Breast epithelium (tissue), 3 donors: ENCODE data around the gene MYO1C.

Source experiments
- CTCF ChIP-seq, 3 donors: fragments of 450-650 bp; IDR thresholded peaks; one replicate each; pipeline ENCODE4 v1.5.1; 2016 to 2017; ENCODE audit warnings: antibody characterized with exemption in 3 of 3, mild to moderate bottlenecking in 3 of 3, moderate library complexity in 3 of 3
- POLR2A ChIP-seq: fragments of 450-650 bp; IDR thresholded peaks from one replicate; pipeline ENCODE4 v1.6.1; 2016; ENCODE audit warnings: antibody characterized with exemption, mild to moderate bottlenecking, moderate library complexity
- POLR2AphosphoS5 ChIP-seq, 3 donors: sonication (generic); formaldehyde crosslinking; IDR thresholded peaks; one replicate each; pipeline ENCODE4 v1.6.1; 2017; ENCODE audit warnings: antibody characterized with exemption in 3 of 3

- TF ChIP-seq CTCF (IDR thresholded peaks at IDR 0.05), result no peak
- TF ChIP-seq POLR2AphosphoS5 (IDR thresholded peaks at IDR 0.05), result no peak
- TF ChIP-seq POLR2A, result no peak
Observed at GRCh38 chr17:1522626-1523025, 30.1 kb upstream of the MYO1C start.
